Measurements from ENCODE around the gene SV2B. TPM values are rescaled to one million over a fixed set of nuclear protein-coding genes. Genes with fewer than 3 reads are reported as not detected.

The SV2B gene
- total and polyA plus RNA-seq, 3 donors from 2014 or later: 1.6 to 1.7 (median 1.7) TPM

DNA sequence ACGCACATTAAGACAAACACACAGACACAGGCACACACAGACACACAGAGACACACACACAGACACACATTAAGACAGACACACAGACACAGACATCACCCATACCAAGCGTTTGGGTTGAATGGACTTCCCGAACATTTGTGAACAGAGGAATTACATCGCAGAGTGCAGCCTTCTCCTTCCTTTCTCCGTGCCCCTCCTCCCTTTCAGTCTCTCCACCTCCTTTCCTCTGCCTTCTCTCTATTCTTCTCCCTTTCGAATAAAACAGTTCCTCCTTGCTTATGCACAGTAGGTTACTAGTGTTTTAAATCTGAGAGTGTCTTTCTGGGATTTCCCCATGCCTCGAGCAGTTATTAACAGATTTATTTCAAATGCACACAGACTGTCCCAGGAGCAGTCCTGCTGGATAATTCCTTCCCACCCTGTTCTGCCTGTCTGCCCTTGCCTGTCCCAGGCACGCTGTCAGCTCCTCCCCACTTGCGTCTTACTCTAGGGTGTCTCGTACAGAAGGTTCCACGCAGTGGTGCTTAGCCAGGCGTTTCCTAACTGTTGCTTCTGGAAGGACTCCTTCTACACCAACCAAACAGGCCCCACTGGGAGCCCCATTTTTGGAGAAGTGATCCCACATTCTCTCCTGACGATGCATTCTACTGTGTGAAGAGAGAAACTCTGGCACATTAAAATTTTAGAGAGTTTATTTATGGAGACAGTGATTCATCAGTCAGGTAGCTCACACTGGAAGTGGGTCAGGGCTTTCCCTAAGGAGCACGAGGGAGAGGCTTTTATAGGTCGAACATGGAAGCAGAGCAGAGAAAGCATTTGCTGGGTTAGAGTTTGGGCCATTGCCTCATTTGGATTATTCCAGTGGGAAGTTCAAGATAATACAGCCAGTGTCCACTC, 163.8 kb downstream of the SV2B start:
- H3K36me3 ChIP-seq (ENCODE audit: low read depth, missing control alignments): no peaks in the 10 kb centered on the region
- DNase-seq: no peak
- no peak overlapping the region for H3K27ac ChIP-seq
- H3K4me3 ChIP-seq: no peak overlapping the region
- WGBS, 2 donors: 60 to 67% methylated on average over 15 of the region's 15 CpGs
- H3K9me3 ChIP-seq: no peaks in the 10 kb centered on the region
- no peaks in the 10 kb centered on the region for H3K4me1 ChIP-seq
- intact Hi-C loops (cut with DNase I; ENCODE audit: low total_unique reads): no loop called here
- no peak for TF ChIP-seq POLR2A (IDR thresholded peaks at IDR 0.05)
- TF ChIP-seq, protein P1, sequence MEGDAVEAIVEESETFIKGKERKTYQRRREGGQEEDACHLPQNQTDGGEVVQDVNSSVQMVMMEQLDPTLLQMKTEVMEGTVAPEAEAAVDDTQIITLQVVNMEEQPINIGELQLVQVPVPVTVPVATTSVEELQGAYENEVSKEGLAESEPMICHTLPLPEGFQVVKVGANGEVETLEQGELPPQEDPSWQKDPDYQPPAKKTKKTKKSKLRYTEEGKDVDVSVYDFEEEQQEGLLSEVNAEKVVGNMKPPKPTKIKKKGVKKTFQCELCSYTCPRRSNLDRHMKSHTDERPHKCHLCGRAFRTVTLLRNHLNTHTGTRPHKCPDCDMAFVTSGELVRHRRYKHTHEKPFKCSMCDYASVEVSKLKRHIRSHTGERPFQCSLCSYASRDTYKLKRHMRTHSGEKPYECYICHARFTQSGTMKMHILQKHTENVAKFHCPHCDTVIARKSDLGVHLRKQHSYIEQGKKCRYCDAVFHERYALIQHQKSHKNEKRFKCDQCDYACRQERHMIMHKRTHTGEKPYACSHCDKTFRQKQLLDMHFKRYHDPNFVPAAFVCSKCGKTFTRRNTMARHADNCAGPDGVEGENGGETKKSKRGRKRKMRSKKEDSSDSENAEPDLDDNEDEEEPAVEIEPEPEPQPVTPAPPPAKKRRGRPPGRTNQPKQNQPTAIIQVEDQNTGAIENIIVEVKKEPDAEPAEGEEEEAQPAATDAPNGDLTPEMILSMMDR (IDR thresholded peaks at IDR 0.05): no peak
- H3K27me3 ChIP-seq: no peaks in the 10 kb centered on the region

DNA sequence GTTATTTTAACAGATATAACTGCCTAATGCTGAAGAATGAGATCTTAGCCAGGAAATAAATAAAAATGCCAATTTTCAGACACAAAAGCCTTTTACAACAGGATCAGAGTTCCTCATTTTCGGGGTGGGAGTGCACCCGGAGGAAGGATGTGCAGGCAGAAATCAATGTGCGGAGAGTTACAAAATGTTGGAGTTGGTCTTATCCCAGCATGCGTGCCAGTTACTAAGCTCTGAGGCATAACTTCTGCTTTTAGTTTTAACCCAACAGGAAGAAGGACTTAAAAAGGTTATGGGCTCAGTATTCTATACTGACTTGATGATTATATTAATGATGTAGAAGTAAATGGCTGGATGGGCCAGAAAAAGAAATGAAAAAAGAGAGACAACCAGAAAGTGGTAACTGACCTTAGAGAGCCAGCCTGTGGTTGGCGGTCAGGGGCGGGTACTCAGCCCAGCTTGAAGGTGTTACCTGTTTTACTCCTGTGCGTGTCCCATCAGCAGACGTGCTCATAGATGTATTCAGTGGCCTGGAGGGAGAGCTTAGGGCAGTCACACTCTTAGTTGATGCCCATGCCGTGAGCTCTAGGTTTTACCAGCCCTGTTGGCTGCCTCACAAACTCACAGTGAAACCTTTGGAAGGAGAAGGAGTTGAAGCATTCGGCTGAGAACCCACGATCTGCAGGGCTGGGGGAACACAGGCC, 164.7 kb downstream of the SV2B start:
- WGBS, 2 donors: 71 to 75% methylated on average over 11 of the region's 11 CpGs
- Histone ChIP-seq H3K27ac (no peak overlapping the region), H3K9me3 (no peaks in the 10 kb centered on the region), H3K27me3 (no peaks in the 10 kb centered on the region), H3K36me3 (ENCODE audit: low read depth, missing control alignments) (no peaks in the 10 kb centered on the region), H3K4me3 (no peak overlapping the region), H3K4me1 (no peaks in the 10 kb centered on the region)
- no peak for TF ChIP-seq POLR2A (IDR thresholded peaks at IDR 0.05)
- TF ChIP-seq, protein P1 (IDR thresholded peaks at IDR 0.05): no peak
- intact Hi-C loops (cut with DNase I; ENCODE audit: low total_unique reads): no loop called here
- no peak for DNase-seq

- Histone ChIP-seq H3K4me1 (no peaks in the 10 kb centered on the region), H3K36me3 (ENCODE audit: low read depth, missing control alignments) (no peaks in the 10 kb centered on the region), H3K27ac (no peak overlapping the region), H3K27me3 (no peaks in the 10 kb centered on the region), H3K9me3 (no peaks in the 10 kb centered on the region), H3K4me3 (no peak overlapping the region)
- TF ChIP-seq, protein P1 (IDR thresholded peaks at IDR 0.05): no peak
- TF ChIP-seq POLR2A (IDR thresholded peaks at IDR 0.05): no peak
- no peak for DNase-seq
- intact Hi-C loops (cut with DNase I; ENCODE audit: low total_unique reads): no loop called here
- 54 to 66% methylated on average over 3 to 4 of the region's 4 CpGs for WGBS, 2 donors
Observed at GRCh38 chr15:91265416-91265940, 165.4 kb downstream of the SV2B start.

GRCh38 chr15:91268510-91268909, 168.5 kb downstream of the SV2B start:
- no peak overlapping the region for H3K4me3 ChIP-seq
- WGBS, 2 donors: 89% methylated on average over 11 of the region's 11 CpGs
- no peaks in the 10 kb centered on the region for H3K27me3 ChIP-seq
- H3K4me1 ChIP-seq: no peaks in the 10 kb centered on the region
- no peak for DNase-seq
- H3K36me3 ChIP-seq (ENCODE audit: low read depth, missing control alignments): no peaks in the 10 kb centered on the region
- no peak overlapping the region for H3K27ac ChIP-seq
- TF ChIP-seq, protein P1 (IDR thresholded peaks at IDR 0.05): no peak
- no peak for TF ChIP-seq POLR2A (IDR thresholded peaks at IDR 0.05)
- H3K9me3 ChIP-seq: no peaks in the 10 kb centered on the region
- intact Hi-C loops (cut with DNase I; ENCODE audit: low total_unique reads): no loop called here

Data from testis (tissue), 3 donors.